Parathyroid adenoma (tissue), 2 donors: Measurements from ENCODE around the gene MSX1.

ENCODE experiments used
- H2AFZ ChIP-seq: fragments of 300-600 bp; sonication (generic); one replicate; pipeline ENCODE4 v1.7.0; 2017; ENCODE audit warnings: antibody characterized with exemption, mild to moderate bottlenecking
- H3K27ac ChIP-seq: fragments of 300-600 bp; sonication (generic); one replicate; pipeline ENCODE4 v1.7.0; 2017
- H3K27me3 ChIP-seq: fragments of 300-600 bp; sonication (generic); one replicate; pipeline ENCODE4 v1.7.0; 2017; ENCODE audit warnings: low read length; ENCODE audit not compliant: control insufficient read depth, insufficient read depth
- H3K36me3 ChIP-seq: fragments of 300-600 bp; sonication (generic); one replicate; pipeline ENCODE4 v1.7.0; 2017; ENCODE audit warnings: low read length; ENCODE audit not compliant: control insufficient read depth, insufficient read depth
- H3K4me1 ChIP-seq: fragments of 300-600 bp; sonication (generic); one replicate; pipeline ENCODE4 v1.7.0; 2017; ENCODE audit warnings: control low read depth
- H3K4me2 ChIP-seq: fragments of 300-600 bp; sonication (generic); one replicate; pipeline ENCODE4 v1.7.0; 2017; ENCODE audit warnings: low read length
- H3K4me3 ChIP-seq: fragments of 300-600 bp; sonication (generic); one replicate; pipeline ENCODE4 v1.7.0; 2017; ENCODE audit warnings: low read depth, low read length
- H3K79me2 ChIP-seq: fragments of 300-600 bp; sonication (generic); one replicate; pipeline ENCODE4 v1.7.0; 2017; ENCODE audit warnings: control low read depth
- H3K9ac ChIP-seq: fragments of 300-600 bp; sonication (generic); one replicate; pipeline ENCODE4 v1.7.0; 2017; ENCODE audit warnings: mild to moderate bottlenecking
- H3K9me3 ChIP-seq: fragments of 300-600 bp; sonication (generic); one replicate; pipeline ENCODE4 v1.7.0; 2017; ENCODE audit warnings: low read length; ENCODE audit not compliant: control insufficient read depth
- CTCF ChIP-seq: fragments of 300-600 bp; sonication (generic); IDR thresholded peaks from one replicate; pipeline ENCODE4 v1.7.0; 2017; ENCODE audit warnings: antibody characterized with exemption, mild to moderate bottlenecking
- donor health status: primary hyperparathyroidism.

MSX1 gene

GRCh38 chr4:4868758-4869723, 9.6 kb downstream of the MSX1 start:
- TF ChIP-seq CTCF = no peak
- Histone ChIP-seq H3K27me3 (peaks cover 34% of the 10 kb centered on the region), H3K27ac (no peak overlapping the region), H3K4me1 (no peaks in the 10 kb centered on the region), H3K4me3 (no peak overlapping the region), H3K4me2 (no peak overlapping the region), H3K79me2 (no peaks in the 10 kb centered on the region), H2AFZ (no peak overlapping the region), H3K9me3 (no peaks in the 10 kb centered on the region), H3K36me3 (no peaks in the 10 kb centered on the region), H3K9ac (no peak overlapping the region)

GRCh38 chr4:4869731-4870571, 10.5 kb downstream of the MSX1 start:
- Histone ChIP-seq H3K79me2 (no peaks in the 10 kb centered on the region), H3K9ac (no peak overlapping the region), H3K4me1 (no peaks in the 10 kb centered on the region), H3K27me3 (peaks cover 30% of the 10 kb centered on the region), H3K36me3 (no peaks in the 10 kb centered on the region), H3K27ac (no peak overlapping the region), H3K4me2 (no peak overlapping the region), H3K9me3 (no peaks in the 10 kb centered on the region), H3K4me3 (no peak overlapping the region), H2AFZ (no peak overlapping the region)
- TF ChIP-seq CTCF = no peak

GRCh38 chr4:4870576-4871241, 11.2 kb downstream of the MSX1 start:
- no peak overlapping the region for H3K9ac ChIP-seq
- H3K4me1 ChIP-seq = no peaks in the 10 kb centered on the region
- H3K4me2 ChIP-seq = no peak overlapping the region
- TF ChIP-seq CTCF = no peak
- H3K4me3 ChIP-seq = no peak overlapping the region
- no peaks in the 10 kb centered on the region for H3K9me3 ChIP-seq
- H3K27ac ChIP-seq = no peak overlapping the region
- no peaks in the 10 kb centered on the region for H3K79me2 ChIP-seq
- H2AFZ ChIP-seq = no peak overlapping the region
- H3K36me3 ChIP-seq = no peaks in the 10 kb centered on the region
- H3K27me3 ChIP-seq = peaks cover 33% of the 10 kb centered on the region

- no peak overlapping the region for H3K4me2 ChIP-seq
- H3K9ac ChIP-seq = no peak overlapping the region
- no peak overlapping the region for H3K27ac ChIP-seq
- no peak overlapping the region for H2AFZ ChIP-seq
- H3K9me3 ChIP-seq = no peaks in the 10 kb centered on the region
- no peaks in the 10 kb centered on the region for H3K36me3 ChIP-seq
- peaks cover 35% of the 10 kb centered on the region for H3K27me3 ChIP-seq
- H3K4me1 ChIP-seq = no peaks in the 10 kb centered on the region
- no peak for TF ChIP-seq CTCF
- no peaks in the 10 kb centered on the region for H3K79me2 ChIP-seq
- H3K4me3 ChIP-seq = no peak overlapping the region
Measured at GRCh38 chr4:4871242-4871572, 11.7 kb downstream of the MSX1 start.
